Measurements from ENCODE around the gene BCL2.

DNA sequence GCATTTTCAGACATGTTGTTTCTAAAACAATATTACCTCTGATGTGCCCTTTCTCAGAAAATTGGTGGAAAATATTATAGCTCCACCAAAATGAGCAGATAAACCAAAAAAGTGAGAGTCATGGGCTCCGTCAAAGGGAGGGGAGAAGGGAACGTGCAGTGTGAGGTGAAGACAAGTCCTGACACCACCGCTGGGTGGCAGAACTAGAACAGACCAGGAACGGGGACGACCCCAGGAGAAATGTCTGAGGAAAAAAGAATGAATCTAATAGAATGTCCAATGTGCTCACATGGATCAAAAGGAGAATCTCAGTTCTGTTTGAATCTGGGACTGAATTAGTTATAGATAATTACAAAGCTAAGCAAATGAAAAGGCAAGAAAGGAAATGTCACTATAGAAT lies 22.6 kb upstream of the BCL2 start:
- TF ChIP-seq CTCF (IDR thresholded peaks at IDR 0.05 in 2 of 3, conservative IDR thresholded peaks at IDR 0.05 in 1 of 3; ENCODE audit: borderline replicate concordance in 1 of 3, insufficient read depth in 1 of 3, low read depth in 2 of 3, low read length in 2 of 3), result peak; percentile 18 to 55 (median 53); a peak in 5 of 6 replicates
- TF ChIP-seq POLR2AphosphoS5 (IDR thresholded peaks at IDR 0.05; ENCODE audit: low read depth, low read length), result no peak
- TF ChIP-seq SIN3A (IDR thresholded peaks at IDR 0.05; ENCODE audit: low read depth), result no peak
- no peak for TF ChIP-seq POLR2A (IDR thresholded peaks at IDR 0.05; ENCODE audit: borderline replicate concordance, extremely low read depth, insufficient read depth, insufficient read length)
- TF ChIP-seq SP1 (IDR thresholded peaks at IDR 0.05; ENCODE audit: low read depth), result no peak
- TF ChIP-seq EZH2 (IDR thresholded peaks at IDR 0.05), result no peak
